Large intestine (tissue), 3 donors: Measurements from ENCODE around the gene PEX7. TPM values are rescaled to one million over a fixed set of nuclear protein-coding genes. Genes with fewer than 3 reads are reported as not detected.
A peak's percentile ranks its signal among the peaks of the same experiment; 100 is the strongest.
"Not testable (repeated sequence)": the region's sequence is repeated elsewhere in the genome, so short reads cannot be mapped to it uniquely, and the experiment has no call there.

Experiments used
- DNase-seq, 2 donors: peaks; one replicate each; pipeline versions ENCODE4 v3.0.0 to v3.0.0-alpha.2; 2013
- H3K27ac ChIP-seq: one replicate; pipeline ENCODE4 v1.5.1; 2013; ENCODE audit warnings: low read length
- H3K27me3 ChIP-seq: 2 replicates; pipeline ENCODE4 v1.6.1; 2013; ENCODE audit warnings: low read length; ENCODE audit not compliant: control insufficient read depth, insufficient read depth
- H3K36me3 ChIP-seq: 2 replicates; pipeline ENCODE4 v1.6.1; 2013; ENCODE audit warnings: low read length; ENCODE audit not compliant: control insufficient read depth, insufficient read depth
- H3K4me1 ChIP-seq: one replicate; pipeline ENCODE4 v1.6.1; 2013; ENCODE audit warnings: low read length; ENCODE audit not compliant: control insufficient read depth, insufficient read depth
- H3K4me3 ChIP-seq: one replicate; pipeline ENCODE4 v1.5.1; 2013; ENCODE audit warnings: low read length
- H3K9me3 ChIP-seq: one replicate; pipeline ENCODE4 v1.6.1; 2013; ENCODE audit warnings: mild to moderate bottlenecking, low read depth, low read length, moderate library complexity; ENCODE audit not compliant: control insufficient read depth
- WGBS: methylation state at CpG from one replicate; pipeline ENCODE4 v1.1.5; 2013; ENCODE audit warnings: low lambda C conversion rate; ENCODE audit not compliant: insufficient coverage; 5-methylcytosine and 5-hydroxymethylcytosine counted together
- polyA plus RNA-seq: library from polyadenylated mRNA; unstranded; fragments of 120-200 nt; gene quantifications from one replicate; pipeline ENCODE4 v1.2.1, GENCODE V29; 2013

Gene PEX7
- polyA plus RNA-seq, 1 donor, result 14.7 TPM

- H3K4me1 ChIP-seq, result no peaks in the 10 kb centered on the region
- WGBS, result 80% methylated on average over 3 of the region's 4 CpGs
- no peak for DNase-seq
- no peaks in the 10 kb centered on the region for H3K27me3 ChIP-seq
- H3K27ac ChIP-seq, result no peak overlapping the region
- H3K36me3 ChIP-seq, result peaks cover 3% of the 10 kb centered on the region
- H3K9me3 ChIP-seq, result no peaks in the 10 kb centered on the region
- no peak overlapping the region for H3K4me3 ChIP-seq
Measured at GRCh38 chr6:136866872-136867416, 44.6 kb downstream of the PEX7 start.

- Histone ChIP-seq H3K27me3 (no peaks in the 10 kb centered on the region), H3K27ac (no peak overlapping the region), H3K9me3 (peaks cover 9% of the 10 kb centered on the region), H3K36me3 (peaks cover 3% of the 10 kb centered on the region), H3K4me3 (no peak overlapping the region), H3K4me1 (no peaks in the 10 kb centered on the region)
- DNase-seq, result no peak
- WGBS, result 80% methylated on average over 1 of the region's 2 CpGs
Measured at GRCh38 chr6:136869451-136869850, 47.1 kb downstream of the PEX7 start.

DNA sequence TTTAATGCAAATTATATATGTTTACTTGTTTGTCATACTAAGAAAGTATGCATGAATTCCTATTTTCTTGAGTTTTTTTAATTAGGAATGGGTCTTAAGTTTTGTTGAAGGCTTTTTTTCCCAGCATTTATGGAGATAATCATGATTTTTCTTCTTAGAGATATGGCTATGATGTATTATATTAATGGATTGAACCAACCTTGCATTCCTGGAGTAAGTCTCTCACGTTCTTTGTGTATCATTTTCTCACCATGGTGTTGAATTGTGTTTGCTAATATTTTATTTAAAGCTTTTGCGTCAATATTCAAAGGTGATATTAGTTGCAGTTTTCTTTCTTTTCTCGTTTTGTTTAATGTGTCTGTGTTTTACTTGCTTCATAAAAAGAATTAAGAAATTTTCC is 51.4 kb downstream of the PEX7 start:
- peak in 1 of 2 donors; percentile 17 for DNase-seq
- 100% methylated on average over 3 of the region's 3 CpGs for WGBS
- Histone ChIP-seq H3K27ac (no peak overlapping the region), H3K36me3 (peaks cover 3% of the 10 kb centered on the region), H3K4me3 (no peak overlapping the region), H3K27me3 (no peaks in the 10 kb centered on the region), H3K4me1 (no peaks in the 10 kb centered on the region), H3K9me3 (peaks cover 9% of the 10 kb centered on the region)

GRCh38 chr6:136876469-136876868 is 54.1 kb downstream of the PEX7 start:
- H3K9me3 ChIP-seq, H3K27me3 ChIP-seq, H3K4me1 ChIP-seq, H3K27ac ChIP-seq, H3K36me3 ChIP-seq, H3K4me3 ChIP-seq, DNase-seq: not testable (repeated sequence)
- WGBS, result no CpG with 5 or more reads among the region's 4 CpGs

- Histone ChIP-seq H3K4me1 (no peaks in the 10 kb centered on the region), H3K36me3 (no peaks in the 10 kb centered on the region), H3K27ac (no peak overlapping the region), H3K9me3 (no peaks in the 10 kb centered on the region), H3K27me3 (no peaks in the 10 kb centered on the region), H3K4me3 (no peak overlapping the region)
- WGBS, result 93% methylated on average over 3 of the region's 4 CpGs
- no peak for DNase-seq
Measured at GRCh38 chr6:136880748-136881460, 58.5 kb downstream of the PEX7 start.

DNA sequence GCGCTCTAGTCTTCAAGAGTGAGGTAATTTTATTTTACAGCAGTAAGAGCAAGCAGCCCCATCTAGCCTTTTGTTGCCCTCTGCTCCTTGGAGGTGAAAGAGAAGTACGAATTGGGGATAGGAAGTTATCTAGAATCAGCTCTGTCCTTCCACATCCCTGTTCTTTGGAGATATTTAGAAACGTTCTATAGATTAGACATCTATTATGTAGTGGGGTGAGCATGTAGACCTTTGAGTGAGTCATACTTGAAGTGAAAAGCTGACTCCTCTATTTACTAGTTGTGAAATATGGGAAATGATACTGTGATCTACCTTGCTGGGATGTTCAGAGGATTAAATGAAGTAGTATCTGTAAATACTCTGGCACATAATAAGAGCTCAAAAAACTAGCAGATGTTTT is 63.7 kb downstream of the PEX7 start:
- H3K9me3 ChIP-seq, result no peaks in the 10 kb centered on the region
- H3K4me1 ChIP-seq, result no peaks in the 10 kb centered on the region
- DNase-seq, result no peak
- no peak overlapping the region for H3K4me3 ChIP-seq
- no peaks in the 10 kb centered on the region for H3K36me3 ChIP-seq
- no CpG with 5 or more reads among the region's 3 CpGs for WGBS
- no peaks in the 10 kb centered on the region for H3K27me3 ChIP-seq
- no peak overlapping the region for H3K27ac ChIP-seq

- H3K27ac ChIP-seq, result no peak overlapping the region
- no peaks in the 10 kb centered on the region for H3K9me3 ChIP-seq
- DNase-seq, result no peak
- WGBS, result no CpG with 5 or more reads among the region's 1 CpG
- H3K36me3 ChIP-seq, result peaks cover 2% of the 10 kb centered on the region
- no peaks in the 10 kb centered on the region for H3K4me1 ChIP-seq
- H3K4me3 ChIP-seq, result no peak overlapping the region
- no peaks in the 10 kb centered on the region for H3K27me3 ChIP-seq
Measured at GRCh38 chr6:136887953-136888352, 65.6 kb downstream of the PEX7 start.

DNA sequence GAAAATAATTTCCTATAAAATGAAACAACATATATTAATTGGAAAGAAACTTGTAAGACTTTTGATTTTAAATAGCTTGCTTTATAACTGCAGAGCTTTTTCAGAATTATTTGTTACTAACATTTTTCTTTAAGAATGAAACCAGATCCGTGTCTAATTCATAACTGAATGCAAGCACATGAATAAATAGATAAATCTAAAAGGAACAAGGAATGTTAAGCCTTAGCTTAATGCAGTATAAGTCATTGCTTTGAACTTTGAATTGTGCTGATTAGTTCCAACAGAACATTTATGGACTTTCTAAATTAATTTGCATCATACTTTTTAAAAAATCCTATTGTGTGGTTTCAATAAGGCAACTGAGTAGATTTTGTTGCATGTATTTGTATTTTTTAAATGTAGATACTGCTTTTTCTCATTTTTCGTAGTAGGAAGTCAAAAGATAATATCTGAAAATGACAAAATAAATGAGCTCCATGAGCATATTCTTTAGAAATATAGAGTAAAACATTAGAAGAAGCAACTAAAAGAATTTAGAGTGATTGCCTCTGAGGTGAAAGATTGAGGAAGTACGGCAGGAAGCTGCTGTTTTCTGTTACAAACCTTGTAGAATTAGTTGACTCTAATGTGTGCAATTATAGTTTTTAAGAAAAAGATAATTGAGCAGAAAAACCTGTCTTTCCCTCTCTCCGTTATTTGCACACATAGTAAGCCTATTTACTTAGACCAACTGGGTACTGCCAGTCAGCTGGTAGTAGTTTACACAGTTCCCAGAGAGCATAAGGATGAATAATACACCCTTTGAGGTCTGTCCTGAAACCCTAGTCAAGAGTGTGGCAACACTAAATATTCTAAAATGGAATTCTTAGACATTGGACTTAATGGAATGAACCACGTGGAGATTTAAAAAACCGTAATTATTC is 67.1 kb downstream of the PEX7 start:
- 70% methylated on average over 3 of the region's 6 CpGs for WGBS
- H3K36me3 ChIP-seq, result peaks cover 2% of the 10 kb centered on the region
- no peak for DNase-seq
- H3K9me3 ChIP-seq, result no peaks in the 10 kb centered on the region
- no peaks in the 10 kb centered on the region for H3K27me3 ChIP-seq
- H3K4me1 ChIP-seq, result no peaks in the 10 kb centered on the region
- H3K27ac ChIP-seq, result no peak overlapping the region
- no peak overlapping the region for H3K4me3 ChIP-seq

DNA sequence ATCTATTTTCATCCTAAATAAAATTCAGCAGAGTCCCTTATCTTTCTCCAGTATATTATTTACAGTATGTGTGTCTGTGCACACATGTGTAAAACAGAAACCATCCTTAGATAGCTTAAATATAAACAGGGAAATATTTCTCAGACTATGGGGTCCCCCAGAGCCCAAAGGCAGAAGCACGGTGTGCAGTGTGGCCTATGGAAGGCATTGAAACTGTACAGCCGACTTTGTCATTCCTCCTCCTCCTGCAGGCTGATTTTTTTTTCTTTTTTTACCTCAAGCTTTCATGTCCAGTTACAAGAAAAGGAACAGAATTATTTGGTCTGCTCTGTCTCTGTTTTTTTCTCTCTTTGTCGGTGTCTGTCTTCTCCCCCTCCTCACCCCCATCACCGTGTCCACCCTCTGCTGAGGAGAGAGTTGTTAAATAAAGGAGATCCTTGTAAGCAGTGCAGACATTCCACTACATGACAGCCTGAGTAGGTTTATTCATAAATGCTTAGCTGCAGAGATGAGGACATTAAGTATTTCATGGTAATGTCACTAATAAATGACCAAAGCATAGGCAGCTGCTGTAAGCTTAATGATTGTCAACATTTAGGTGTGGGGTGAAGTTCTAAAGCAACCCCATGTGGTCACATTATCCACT is 67.9 kb downstream of the PEX7 start:
- Histone ChIP-seq H3K36me3 (peaks cover 2% of the 10 kb centered on the region), H3K27me3 (no peaks in the 10 kb centered on the region), H3K27ac (no peak overlapping the region), H3K4me3 (no peak overlapping the region), H3K9me3 (no peaks in the 10 kb centered on the region), H3K4me1 (no peaks in the 10 kb centered on the region)
- 50% methylated on average over 2 of the region's 4 CpGs for WGBS
- no peak for DNase-seq

GRCh38 chr6:136890986-136891385 is 68.6 kb downstream of the PEX7 start:
- no peak overlapping the region for H3K27ac ChIP-seq
- 93% methylated on average over 2 of the region's 3 CpGs for WGBS
- no peaks in the 10 kb centered on the region for H3K27me3 ChIP-seq
- no peak for DNase-seq
- no peak overlapping the region for H3K4me3 ChIP-seq
- H3K9me3 ChIP-seq, result no peaks in the 10 kb centered on the region
- peaks cover 2% of the 10 kb centered on the region for H3K36me3 ChIP-seq
- H3K4me1 ChIP-seq, result no peaks in the 10 kb centered on the region
